ENCODE data around the gene FMNL1. TPM values are rescaled to one million over a fixed set of nuclear protein-coding genes. Genes with fewer than 3 reads are reported as not detected.

Gene FMNL1
- total RNA-seq, 2 donors from 2014 or later: 16.6 to 18.6 TPM

GRCh38 chr17:45269912-45270311 is 48.2 kb downstream of the FMNL1 start:
- ATAC-seq: no peak
- intact Hi-C loops (cut with DNase I): no loop called here
- no peak for DNase-seq

- DNase-seq (no peak), ATAC-seq (peak in 1 of 2 donors; percentile 15)
- intact Hi-C loops (cut with DNase I): no loop called here
Observed at GRCh38 chr17:45270828-45271418, 49.2 kb downstream of the FMNL1 start.

- intact Hi-C loops (cut with DNase I): no loop called here
- ATAC-seq: no peak
- no peak for DNase-seq
Observed at GRCh38 chr17:45271603-45272002, 49.9 kb downstream of the FMNL1 start.

- ATAC-seq (peak in 1 of 2 donors; percentile 9), DNase-seq (peak; percentile 71)
- intact Hi-C loops (cut with DNase I): no loop called here
Observed at GRCh38 chr17:45273551-45273957, 51.9 kb downstream of the FMNL1 start.

GRCh38 chr17:45274033-45274432 is 52.3 kb downstream of the FMNL1 start:
- intact Hi-C loops (cut with DNase I): no loop called here
- DNase-seq: no peak

GRCh38 chr17:45276031-45276430 is 54.3 kb downstream of the FMNL1 start:
- intact Hi-C loops (cut with DNase I): loop anchor here (2.0 to 5.0 kb wide), 3 partner anchors 37 to 111 kb away; no protein-coding TSS in a partner anchor
- DNase-seq: no peak
- ATAC-seq: no peak

More at GRCh38 chr17:45274033-45274432, 52.3 kb downstream of the FMNL1 start:
- ATAC-seq: no peak

GRCh38 chr17:45277216-45277849 is 55.6 kb downstream of the FMNL1 start:
- DNase-seq (peak; percentile 96), ATAC-seq (peak; percentile 75 to 85)
- intact Hi-C loops (cut with DNase I): loop anchor here (1.0 to 5.0 kb wide), 4 partner anchors 35 to 109 kb away; no protein-coding TSS in a partner anchor

GRCh38 chr17:45277992-45278391 is 56.3 kb downstream of the FMNL1 start:
- DNase-seq (peak; percentile 63), ATAC-seq (peak; percentile 64 to 69)
- intact Hi-C loops (cut with DNase I): loop anchor here (1.0 to 5.0 kb wide), 5 partner anchors 35 to 109 kb away; no protein-coding TSS in a partner anchor

- ATAC-seq (peak in 1 of 2 donors; percentile 12), DNase-seq (no peak)
Observed at GRCh38 chr17:45279898-45280297, 58.2 kb downstream of the FMNL1 start.

GRCh38 chr17:45282683-45283644 is 61.3 kb downstream of the FMNL1 start:
- DNase-seq (peak; percentile 72), ATAC-seq (peak; percentile 51 to 84)
- intact Hi-C loops (cut with DNase I): no loop called here

More at GRCh38 chr17:45279898-45280297, 58.2 kb downstream of the FMNL1 start:
- intact Hi-C loops (cut with DNase I): loop anchor here (2.0 to 5.0 kb wide), 2 partner anchors 101 to 102 kb away; no protein-coding TSS in a partner anchor

- DNase-seq (no peak), ATAC-seq (no peak)
- intact Hi-C loops (cut with DNase I): no loop called here
Observed at GRCh38 chr17:45283711-45284110, 62.0 kb downstream of the FMNL1 start.

- DNase-seq: peak; percentile 58
Observed at GRCh38 chr17:45284176-45285140, 62.8 kb downstream of the FMNL1 start.

GRCh38 chr17:45286286-45286685 is 64.6 kb downstream of the FMNL1 start:
- intact Hi-C loops (cut with DNase I): no loop called here
- DNase-seq (no peak), ATAC-seq (no peak)

More at GRCh38 chr17:45284176-45285140, 62.8 kb downstream of the FMNL1 start:
- peak; percentile 22 to 82 for ATAC-seq
- intact Hi-C loops (cut with DNase I): no loop called here

GRCh38 chr17:45287526-45288500 is 66.1 kb downstream of the FMNL1 start:
- DNase-seq (no peak), ATAC-seq (no peak)
- intact Hi-C loops (cut with DNase I): no loop called here

- ATAC-seq (peak; percentile 0 to 6), DNase-seq (peak; percentile 42)
- intact Hi-C loops (cut with DNase I): no loop called here
Observed at GRCh38 chr17:45288825-45289224, 67.1 kb downstream of the FMNL1 start.

GRCh38 chr17:45289301-45290268 is 67.9 kb downstream of the FMNL1 start:
- intact Hi-C loops (cut with DNase I): no loop called here
- DNase-seq: no peak
- ATAC-seq: no peak
